Panc1 (cell line): Measurements from ENCODE around the gene CISD3. TPM values are rescaled to one million over a fixed set of nuclear protein-coding genes. Genes with fewer than 3 reads are reported as not detected.

Source experiments
- ATAC-seq: fragments of 200-7000 bp; cut with Tn5 transposase; 2 replicates; pipeline ENCODE4 v1.9.1; 2020; ENCODE audit warnings: mild to moderate bottlenecking, moderate library complexity
- BruUV-seq: library from RNA; stranded (reverse); fragments of 400-500 nt; replicated peaks from 2 replicates; lab custom pipeline; 2021; lab: Mats Ljungman, UMichigan
- CTCF ChIA-PET: fragments of 300-600 bp; sonication (Branson Sonifier 250); formaldehyde crosslinking; loops from one replicate; lab custom pipeline; 2022; ENCODE audit warnings: antibody characterized with exemption; lab: Charles Lee
- POLR2A ChIA-PET: fragments of 300-600 bp; sonication (Branson Sonifier 250); formaldehyde crosslinking; loops from one replicate; lab custom pipeline; 2022; ENCODE audit warnings: antibody characterized with exemption; lab: Charles Lee
- DNase-seq: peaks from one replicate; pipeline ENCODE4 v3.0.0-alpha.2; 2010; ENCODE audit warnings: low read depth, low spot score
- H3K27ac ChIP-seq: 2 replicates; pipeline ENCODE4 v1.5.1; 2011; ENCODE audit warnings: mild to moderate bottlenecking, low read length, inconsistent platforms
- H3K27me3 ChIP-seq: fragments of 200-500 bp; sonication (Bioruptor generic); 2 replicates; pipeline ENCODE4 v1.6.0; 2014; ENCODE audit warnings: low read length, inconsistent platforms; ENCODE audit not compliant: control insufficient read depth, insufficient read depth
- H3K36me3 ChIP-seq: fragments of 200-500 bp; sonication (Bioruptor generic); 2 replicates; pipeline ENCODE4 v1.5.1; 2014; ENCODE audit warnings: inconsistent platforms, mild to moderate bottlenecking, low read length, moderate library complexity; ENCODE audit not compliant: control insufficient read depth, insufficient read depth
- H3K4me1 ChIP-seq: 2 replicates; pipeline ENCODE4 v1.5.1; 2011; ENCODE audit warnings: inconsistent platforms, mild to moderate bottlenecking, low read length, moderate library complexity; ENCODE audit not compliant: control insufficient read depth, insufficient read depth
- H3K4me3 ChIP-seq, 2 experiments: 2 replicates each; pipeline ENCODE4 v1.5.1; 2011 to 2012; ENCODE audit warnings: low read depth in 2 of 2, low read length in 2 of 2, mild to moderate bottlenecking in 2 of 2, inconsistent platforms in 1 of 2, moderate library complexity in 1 of 2
- H3K9me3 ChIP-seq: fragments of 200-500 bp; sonication (Bioruptor generic); 2 replicates; pipeline ENCODE4 v1.5.1; 2014; ENCODE audit warnings: low read depth, mild to moderate bottlenecking, inconsistent platforms, low read length, moderate library complexity; ENCODE audit not compliant: control insufficient read depth, insufficient read depth
- CTCF ChIP-seq: fragments of 450-650 bp; IDR thresholded peaks from 2 replicates; pipeline ENCODE4 v1.5.1; 2017; ENCODE audit warnings: mild to moderate bottlenecking
- POLR2AphosphoS5 ChIP-seq: IDR thresholded peaks from 2 replicates; pipeline ENCODE4 v1.6.1; 2012; ENCODE audit warnings: mild to moderate bottlenecking, low read depth, low read length, moderate library complexity
- SIN3A ChIP-seq: IDR thresholded peaks from 2 replicates; pipeline ENCODE4 v1.6.1; 2012; ENCODE audit warnings: low read depth, mild to moderate bottlenecking, low read length, moderate library complexity, borderline replicate concordance; ENCODE audit not compliant: insufficient read depth
- TCF7L2 ChIP-seq: IDR thresholded peaks from 2 replicates; pipeline ENCODE4 v1.6.1; 2011; ENCODE audit warnings: mild to moderate bottlenecking, low read depth, low read length, inconsistent platforms
- in situ Hi-C: cut with HindIII; loops from 2 replicates; pipeline ENCODE4 v1.10.0; 2016; ENCODE audit warnings: low sequenced_read_pairs, low pct_unique_long_range_greater_than_20kb
- intact Hi-C: fragments of 100-400 bp; cut with micrococcal nuclease; formaldehyde crosslinking; loops from one replicate; pipeline ENCODE4 v1.10.0; 2022; ENCODE audit not compliant: unreplicated experiment
- total RNA-seq: library from RNA; stranded (reverse); gene quantifications from one replicate; pipeline ENCODE4 v1.2.1, GENCODE V29; 2021; ENCODE audit not compliant: unreplicated experiment
- TF ChIP-seq, protein P1 (sequence below), 2 experiments: IDR thresholded peaks; 2 replicates each; pipeline ENCODE4 v1.6.1; 2011 to 2012; ENCODE audit warnings: low read depth in 2 of 2, control low read depth in 1 of 2, low read length in 1 of 2, mild to moderate bottlenecking in 1 of 2, moderate library complexity in 1 of 2; ENCODE audit not compliant: insufficient read depth in 1 of 2

Gene CISD3
- total RNA-seq, 1 experiment from 2014 or later = 45.0 TPM

- ChIA-PET CTCF (no interaction called here), POLR2A (no interaction called here)
- TF ChIP-seq TCF7L2 = no peak
- no peak for TF ChIP-seq CTCF
- no peak for TF ChIP-seq POLR2AphosphoS5
- TF ChIP-seq SIN3A = no peak
- TF ChIP-seq, protein P1, sequence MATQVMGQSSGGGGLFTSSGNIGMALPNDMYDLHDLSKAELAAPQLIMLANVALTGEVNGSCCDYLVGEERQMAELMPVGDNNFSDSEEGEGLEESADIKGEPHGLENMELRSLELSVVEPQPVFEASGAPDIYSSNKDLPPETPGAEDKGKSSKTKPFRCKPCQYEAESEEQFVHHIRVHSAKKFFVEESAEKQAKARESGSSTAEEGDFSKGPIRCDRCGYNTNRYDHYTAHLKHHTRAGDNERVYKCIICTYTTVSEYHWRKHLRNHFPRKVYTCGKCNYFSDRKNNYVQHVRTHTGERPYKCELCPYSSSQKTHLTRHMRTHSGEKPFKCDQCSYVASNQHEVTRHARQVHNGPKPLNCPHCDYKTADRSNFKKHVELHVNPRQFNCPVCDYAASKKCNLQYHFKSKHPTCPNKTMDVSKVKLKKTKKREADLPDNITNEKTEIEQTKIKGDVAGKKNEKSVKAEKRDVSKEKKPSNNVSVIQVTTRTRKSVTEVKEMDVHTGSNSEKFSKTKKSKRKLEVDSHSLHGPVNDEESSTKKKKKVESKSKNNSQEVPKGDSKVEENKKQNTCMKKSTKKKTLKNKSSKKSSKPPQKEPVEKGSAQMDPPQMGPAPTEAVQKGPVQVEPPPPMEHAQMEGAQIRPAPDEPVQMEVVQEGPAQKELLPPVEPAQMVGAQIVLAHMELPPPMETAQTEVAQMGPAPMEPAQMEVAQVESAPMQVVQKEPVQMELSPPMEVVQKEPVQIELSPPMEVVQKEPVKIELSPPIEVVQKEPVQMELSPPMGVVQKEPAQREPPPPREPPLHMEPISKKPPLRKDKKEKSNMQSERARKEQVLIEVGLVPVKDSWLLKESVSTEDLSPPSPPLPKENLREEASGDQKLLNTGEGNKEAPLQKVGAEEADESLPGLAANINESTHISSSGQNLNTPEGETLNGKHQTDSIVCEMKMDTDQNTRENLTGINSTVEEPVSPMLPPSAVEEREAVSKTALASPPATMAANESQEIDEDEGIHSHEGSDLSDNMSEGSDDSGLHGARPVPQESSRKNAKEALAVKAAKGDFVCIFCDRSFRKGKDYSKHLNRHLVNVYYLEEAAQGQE (IDR thresholded peaks at IDR 0.05; ENCODE audit: insufficient read depth in 1 of 2, low read depth in 2 of 2, low read length in 1 of 2) = no peak
- Histone ChIP-seq H3K9me3 (no peaks in the 10 kb centered on the region), H3K36me3 (no peaks in the 10 kb centered on the region), H3K27ac (no peak overlapping the region), H3K27me3 (no peaks in the 10 kb centered on the region), H3K4me1 (no peaks in the 10 kb centered on the region), H3K4me3 (no peak overlapping the region)
- in situ Hi-C loops (no loop called here), intact Hi-C loops (no loop called here)
- DNase-seq = no peak
- no TSS peak for BruUV-seq
- no peak for ATAC-seq
Observed at GRCh38 chr17:38711792-38712571, 18.2 kb upstream of the CISD3 start.

GRCh38 chr17:38712593-38712992, 17.5 kb upstream of the CISD3 start:
- no peak overlapping the region for H3K27ac ChIP-seq
- H3K9me3 ChIP-seq = no peaks in the 10 kb centered on the region
- TF ChIP-seq SIN3A (no peak), POLR2AphosphoS5 (no peak), TCF7L2 (no peak), CTCF (no peak)
- TF ChIP-seq, protein P1 (IDR thresholded peaks at IDR 0.05; ENCODE audit: insufficient read depth in 1 of 2, low read depth in 2 of 2, low read length in 1 of 2) = no peak
- intact Hi-C loops (no loop called here), in situ Hi-C loops (no loop called here)
- ChIA-PET CTCF (no interaction called here), POLR2A (no interaction called here)
- no peaks in the 10 kb centered on the region for H3K36me3 ChIP-seq
- no TSS peak for BruUV-seq
- H3K27me3 ChIP-seq = no peaks in the 10 kb centered on the region
- DNase-seq (no peak), ATAC-seq (no peak)
- H3K4me3 ChIP-seq = no peak overlapping the region
- no peaks in the 10 kb centered on the region for H3K4me1 ChIP-seq
